ENCODE data around the gene TUBGCP3. TPM values are rescaled to one million over a fixed set of nuclear protein-coding genes. Genes with fewer than 3 reads are reported as not detected.
"Not testable (repeated sequence)": the region's sequence is repeated elsewhere in the genome, so short reads cannot be mapped to it uniquely, and the experiment has no call there.

TUBGCP3 gene
- total RNA-seq, 1 donor from 2014 or later: 32.9 TPM

- DNase-seq: peak; percentile 8
These were observed 8.6 kb downstream of the TUBGCP3 start for GRCh38 chr13:112579310-112579843.

GRCh38 chr13:112576768-112577167 lies 11.2 kb downstream of the TUBGCP3 start:
- no peak for DNase-seq

GRCh38 chr13:112576191-112576590 lies 11.8 kb downstream of the TUBGCP3 start:
- DNase-seq: no peak

- no peak for DNase-seq
These were observed 12.3 kb downstream of the TUBGCP3 start for GRCh38 chr13:112575675-112576074.

GRCh38 chr13:112574834-112575613 lies 12.9 kb downstream of the TUBGCP3 start:
- no peak for DNase-seq

- DNase-seq: no peak
These were observed 13.5 kb downstream of the TUBGCP3 start for GRCh38 chr13:112574416-112574815.

GRCh38 chr13:112573710-112574109 lies 14.2 kb downstream of the TUBGCP3 start:
- no peak for DNase-seq

- DNase-seq: no peak
These were observed 15.6 kb downstream of the TUBGCP3 start for GRCh38 chr13:112572366-112572765.

GRCh38 chr13:112569821-112570220 lies 18.1 kb downstream of the TUBGCP3 start:
- DNase-seq: no peak

- DNase-seq: no peak
These were observed 20.6 kb downstream of the TUBGCP3 start for GRCh38 chr13:112567161-112567862.

GRCh38 chr13:112562786-112563383 lies 25.1 kb downstream of the TUBGCP3 start:
- DNase-seq: no peak

GRCh38 chr13:112562254-112562653 lies 25.7 kb downstream of the TUBGCP3 start:
- no peak for DNase-seq

GRCh38 chr13:112561478-112561877 lies 26.5 kb downstream of the TUBGCP3 start:
- DNase-seq: no peak

GRCh38 chr13:112558696-112559418 lies 29.1 kb downstream of the TUBGCP3 start:
- no peak for DNase-seq

- DNase-seq: no peak
These were observed 31.4 kb downstream of the TUBGCP3 start for GRCh38 chr13:112556600-112556999.

GRCh38 chr13:112554214-112554850 lies 33.6 kb downstream of the TUBGCP3 start:
- DNase-seq: no peak

GRCh38 chr13:112548975-112549374 lies 39.0 kb downstream of the TUBGCP3 start:
- DNase-seq: not testable (repeated sequence)

GRCh38 chr13:112545856-112546255 lies 42.1 kb downstream of the TUBGCP3 start:
- no peak for DNase-seq

GRCh38 chr13:112532837-112533745 lies 54.9 kb downstream of the TUBGCP3 start:
- no peak for DNase-seq

- no peak for DNase-seq
These were observed 56.6 kb downstream of the TUBGCP3 start for GRCh38 chr13:112531263-112531794.

Measured in occipital lobe (tissue), 2 donors.